Ishikawa (cell line): ENCODE results near the gene BARHL1.

Experiments
- CREB1 ChIP-seq: IDR thresholded peaks from 2 replicates; pipeline ENCODE4 v1.6.1; 2012; ENCODE audit warnings: low read depth
- RAD21 ChIP-seq: IDR thresholded peaks from 2 replicates; pipeline ENCODE4 v1.6.1; 2012; ENCODE audit warnings: low read depth
- YY1 ChIP-seq: IDR thresholded peaks from 2 replicates; pipeline ENCODE4 v1.6.1; 2012; ENCODE audit warnings: low read depth
- TF ChIP-seq, protein P1 (sequence below): IDR thresholded peaks from 2 replicates; pipeline ENCODE4 v1.6.1; 2012

DNA sequence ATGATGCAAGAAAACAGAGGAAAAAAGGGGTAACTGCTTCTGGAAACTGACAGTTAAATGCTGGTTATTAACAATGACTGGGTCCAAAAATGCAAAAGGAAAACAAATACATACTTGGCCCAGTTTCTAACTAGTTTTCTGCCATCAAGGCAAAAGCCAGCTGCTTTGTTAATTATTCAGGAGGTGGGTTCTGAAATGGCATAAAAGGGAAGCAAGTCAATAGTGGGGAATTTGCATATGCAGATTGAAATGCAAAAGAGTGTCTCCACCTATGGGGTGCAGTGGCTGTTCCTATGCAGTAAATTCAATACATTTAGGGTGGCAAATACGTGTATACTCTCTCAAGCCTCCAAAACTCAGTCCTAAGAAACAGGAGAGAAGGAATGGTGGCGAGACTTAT, 33.4 kb downstream of the BARHL1 start:
- TF ChIP-seq, protein P1, sequence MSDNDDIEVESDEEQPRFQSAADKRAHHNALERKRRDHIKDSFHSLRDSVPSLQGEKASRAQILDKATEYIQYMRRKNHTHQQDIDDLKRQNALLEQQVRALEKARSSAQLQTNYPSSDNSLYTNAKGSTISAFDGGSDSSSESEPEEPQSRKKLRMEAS = no peak
- TF ChIP-seq CREB1 = no peak
- no peak for TF ChIP-seq YY1
- TF ChIP-seq RAD21 = no peak
